Panc1 (cell line): Measurements from ENCODE around the gene ELF4. TPM values are rescaled to one million over a fixed set of nuclear protein-coding genes. Genes with fewer than 3 reads are reported as not detected.

Experiments
- ATAC-seq: fragments of 200-7000 bp; cut with Tn5 transposase; 2 replicates; pipeline ENCODE4 v1.9.1; 2020; ENCODE audit warnings: mild to moderate bottlenecking, moderate library complexity
- BruUV-seq: library from RNA; stranded (reverse); fragments of 400-500 nt; replicated peaks from 2 replicates; lab custom pipeline; 2021; lab: Mats Ljungman, UMichigan
- CTCF ChIA-PET: fragments of 300-600 bp; sonication (Branson Sonifier 250); formaldehyde crosslinking; loops from one replicate; lab custom pipeline; 2022; ENCODE audit warnings: antibody characterized with exemption; lab: Charles Lee
- POLR2A ChIA-PET: fragments of 300-600 bp; sonication (Branson Sonifier 250); formaldehyde crosslinking; loops from one replicate; lab custom pipeline; 2022; ENCODE audit warnings: antibody characterized with exemption; lab: Charles Lee
- DNase-seq: peaks from one replicate; pipeline ENCODE4 v3.0.0-alpha.2; 2010; ENCODE audit warnings: low read depth, low spot score
- H3K27ac ChIP-seq: 2 replicates; pipeline ENCODE4 v1.5.1; 2011; ENCODE audit warnings: mild to moderate bottlenecking, low read length, inconsistent platforms
- H3K27me3 ChIP-seq: fragments of 200-500 bp; sonication (Bioruptor generic); 2 replicates; pipeline ENCODE4 v1.6.0; 2014; ENCODE audit warnings: low read length, inconsistent platforms; ENCODE audit not compliant: control insufficient read depth, insufficient read depth
- H3K36me3 ChIP-seq: fragments of 200-500 bp; sonication (Bioruptor generic); 2 replicates; pipeline ENCODE4 v1.5.1; 2014; ENCODE audit warnings: inconsistent platforms, mild to moderate bottlenecking, low read length, moderate library complexity; ENCODE audit not compliant: control insufficient read depth, insufficient read depth
- H3K4me1 ChIP-seq: 2 replicates; pipeline ENCODE4 v1.5.1; 2011; ENCODE audit warnings: inconsistent platforms, mild to moderate bottlenecking, low read length, moderate library complexity; ENCODE audit not compliant: control insufficient read depth, insufficient read depth
- H3K4me3 ChIP-seq, 2 experiments: 2 replicates each; pipeline ENCODE4 v1.5.1; 2011 to 2012; ENCODE audit warnings: low read depth in 2 of 2, low read length in 2 of 2, mild to moderate bottlenecking in 2 of 2, inconsistent platforms in 1 of 2, moderate library complexity in 1 of 2
- H3K9me3 ChIP-seq: fragments of 200-500 bp; sonication (Bioruptor generic); 2 replicates; pipeline ENCODE4 v1.5.1; 2014; ENCODE audit warnings: low read depth, mild to moderate bottlenecking, inconsistent platforms, low read length, moderate library complexity; ENCODE audit not compliant: control insufficient read depth, insufficient read depth
- REST ChIP-seq, 2 experiments: IDR thresholded peaks; 2 replicates each; pipeline ENCODE4 v1.6.1; 2011 to 2012; ENCODE audit warnings: low read depth in 2 of 2, control low read depth in 1 of 2, low read length in 1 of 2, mild to moderate bottlenecking in 1 of 2, moderate library complexity in 1 of 2; ENCODE audit not compliant: insufficient read depth in 1 of 2
- SIN3A ChIP-seq: IDR thresholded peaks from 2 replicates; pipeline ENCODE4 v1.6.1; 2012; ENCODE audit warnings: low read depth, mild to moderate bottlenecking, low read length, moderate library complexity, borderline replicate concordance; ENCODE audit not compliant: insufficient read depth
- TCF7L2 ChIP-seq: IDR thresholded peaks from 2 replicates; pipeline ENCODE4 v1.6.1; 2011; ENCODE audit warnings: mild to moderate bottlenecking, low read depth, low read length, inconsistent platforms
- in situ Hi-C: cut with HindIII; loops from 2 replicates; pipeline ENCODE4 v1.10.0; 2016; ENCODE audit warnings: low sequenced_read_pairs, low pct_unique_long_range_greater_than_20kb
- intact Hi-C: fragments of 100-400 bp; cut with micrococcal nuclease; formaldehyde crosslinking; loops from one replicate; pipeline ENCODE4 v1.10.0; 2022; ENCODE audit not compliant: unreplicated experiment
- total RNA-seq: library from RNA; stranded (reverse); gene quantifications from one replicate; pipeline ENCODE4 v1.2.1, GENCODE V29; 2021; ENCODE audit not compliant: unreplicated experiment
- TF ChIP-seq, protein P1 (sequence below): fragments of 450-650 bp; IDR thresholded peaks from 2 replicates; pipeline ENCODE4 v1.5.1; 2017; ENCODE audit warnings: mild to moderate bottlenecking

ELF4 gene
- total RNA-seq, 1 experiment from 2014 or later = 48.0 TPM

DNA sequence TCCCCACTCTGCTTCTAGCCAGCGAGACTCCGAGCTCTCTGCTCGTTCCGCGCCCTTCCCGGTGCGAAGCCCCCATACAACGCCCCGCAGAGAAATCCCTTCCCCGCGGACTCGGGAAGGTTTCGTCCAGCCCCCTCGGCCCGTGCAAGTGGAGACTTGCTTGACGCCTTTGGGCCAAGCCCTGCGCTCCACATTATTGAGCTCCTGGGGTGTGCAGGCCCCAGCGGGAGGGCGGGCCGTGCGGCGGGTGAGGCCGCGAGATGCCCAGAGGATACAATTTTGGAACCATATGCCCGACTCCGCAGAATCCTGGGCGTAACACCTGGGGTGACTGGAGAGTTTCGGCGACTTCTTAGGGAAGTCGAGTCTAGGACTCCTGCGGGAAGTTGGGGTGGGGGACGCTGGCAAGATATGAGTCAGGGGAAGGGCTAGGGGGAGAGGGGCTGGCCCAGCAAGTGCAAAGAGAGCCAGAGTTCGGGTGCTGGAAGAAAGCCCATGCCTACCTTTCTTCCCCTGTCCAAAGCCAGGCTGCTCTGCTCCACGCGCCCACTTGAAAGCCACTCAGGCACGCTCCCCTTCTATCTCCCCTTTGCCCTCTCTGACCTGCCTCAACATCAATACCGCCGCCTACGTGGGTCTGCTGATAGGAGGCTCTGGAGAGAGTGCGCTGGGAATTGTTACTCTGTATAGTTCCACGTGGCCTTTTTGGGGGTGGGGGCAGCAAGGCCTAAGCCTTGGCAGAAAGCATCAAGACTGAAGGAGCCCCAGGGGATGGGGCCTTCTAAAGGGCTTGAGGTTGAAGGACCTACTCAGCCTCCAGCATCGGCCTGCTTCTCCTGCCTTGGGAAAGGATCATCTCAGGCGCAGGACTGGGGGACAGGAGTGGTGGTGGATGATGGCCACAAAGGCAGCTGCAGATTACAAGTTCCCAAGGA, 1.2 kb upstream of the ELF4 start:
- no peaks in the 10 kb centered on the region for H3K36me3 ChIP-seq
- TF ChIP-seq SIN3A (no peak), TCF7L2 (peak; percentile 51; the same call in 1 of the 2 replicates), REST (IDR thresholded peaks at IDR 0.05; ENCODE audit: insufficient read depth in 1 of 2, low read depth in 2 of 2, low read length in 1 of 2) (no peak)
- TF ChIP-seq, protein P1, sequence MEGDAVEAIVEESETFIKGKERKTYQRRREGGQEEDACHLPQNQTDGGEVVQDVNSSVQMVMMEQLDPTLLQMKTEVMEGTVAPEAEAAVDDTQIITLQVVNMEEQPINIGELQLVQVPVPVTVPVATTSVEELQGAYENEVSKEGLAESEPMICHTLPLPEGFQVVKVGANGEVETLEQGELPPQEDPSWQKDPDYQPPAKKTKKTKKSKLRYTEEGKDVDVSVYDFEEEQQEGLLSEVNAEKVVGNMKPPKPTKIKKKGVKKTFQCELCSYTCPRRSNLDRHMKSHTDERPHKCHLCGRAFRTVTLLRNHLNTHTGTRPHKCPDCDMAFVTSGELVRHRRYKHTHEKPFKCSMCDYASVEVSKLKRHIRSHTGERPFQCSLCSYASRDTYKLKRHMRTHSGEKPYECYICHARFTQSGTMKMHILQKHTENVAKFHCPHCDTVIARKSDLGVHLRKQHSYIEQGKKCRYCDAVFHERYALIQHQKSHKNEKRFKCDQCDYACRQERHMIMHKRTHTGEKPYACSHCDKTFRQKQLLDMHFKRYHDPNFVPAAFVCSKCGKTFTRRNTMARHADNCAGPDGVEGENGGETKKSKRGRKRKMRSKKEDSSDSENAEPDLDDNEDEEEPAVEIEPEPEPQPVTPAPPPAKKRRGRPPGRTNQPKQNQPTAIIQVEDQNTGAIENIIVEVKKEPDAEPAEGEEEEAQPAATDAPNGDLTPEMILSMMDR = no peak

GRCh38 chrX:130109429-130110378, 593 bp downstream of the ELF4 start:
- Histone ChIP-seq H3K36me3 (no peaks in the 10 kb centered on the region), H3K4me3 (peak overlapping the region; percentile 67 to 77), H3K27ac (peak overlapping the region; percentile 90), H3K27me3 (no peaks in the 10 kb centered on the region), H3K4me1 (peaks cover 61% of the 10 kb centered on the region), H3K9me3 (no peaks in the 10 kb centered on the region)
- in situ Hi-C loops = no loop called here
- peak; percentile 1 for ATAC-seq
- no TSS peak for BruUV-seq
- DNase-seq = no peak
- POLR2A ChIA-PET = interaction anchor here (0.9 kb wide), 1 partner anchor 10 kb away, joined by 8 read pairs; no protein-coding TSS in a partner anchor
- intact Hi-C loops = no loop called here
- TF ChIP-seq, protein P1 = no peak
- 0 out of 2 replicates have a peak, but pooled peaks have one; percentile 30 for TF ChIP-seq SIN3A
- CTCF ChIA-PET = interaction anchor here (1.3 kb wide), 1 partner anchor 30 kb away, joined by 4 read pairs; no protein-coding TSS in a partner anchor

More for the DNA sequence above, 1.2 kb upstream of the ELF4 start:
- H3K27me3 ChIP-seq = no peaks in the 10 kb centered on the region
- intact Hi-C loops (no loop called here), in situ Hi-C loops (no loop called here)
- peak; percentile 46 for ATAC-seq
- peaks cover 47% of the 10 kb centered on the region for H3K4me1 ChIP-seq
- peak overlapping the region; percentile 43 to 52 for H3K4me3 ChIP-seq
- CTCF ChIA-PET = interaction anchor here (0.9 kb wide), 1 partner anchor 32 kb away, joined by 3 read pairs; no protein-coding TSS in a partner anchor
- POLR2A ChIA-PET = interaction anchor here (0.5 kb wide), 1 partner anchor 35 kb away, joined by 5 read pairs; no protein-coding TSS in a partner anchor
- no peak for DNase-seq
- H3K9me3 ChIP-seq = no peaks in the 10 kb centered on the region
- H3K27ac ChIP-seq = peak overlapping the region; percentile 80
- BruUV-seq = TSS peak; percentile 75
